Lower leg skin (tissue), 4 donors: ENCODE results near the gene CELF2. TPM values are rescaled to one million over a fixed set of nuclear protein-coding genes. Genes with fewer than 3 reads are reported as not detected.

ENCODE experiments used
- DNase-seq, 2 donors: peaks; one replicate each; pipeline ENCODE4 v3.0.0-alpha.2; 2019; ENCODE audit warnings: low spot score in 2 of 2
- H3K4me3 ChIP-seq: fragments of 200-600 bp; sonication (generic); 2 replicates; pipeline ENCODE4 v1.5.1; 2017; ENCODE audit warnings: mild to moderate bottlenecking, low read depth; ENCODE audit not compliant: poor library complexity, severe bottlenecking
- POLR2A ChIP-seq, 2 donors: fragments of 450-650 bp; IDR thresholded peaks; one replicate each; pipeline ENCODE4 v1.6.1; 2016 to 2017; ENCODE audit warnings: antibody characterized with exemption in 2 of 2, mild to moderate bottlenecking in 1 of 2, moderate library complexity in 1 of 2
- WGBS, 2 donors: methylation state at CpG; one replicate each; pipeline ENCODE4 v1.1.5; 2018; 5-methylcytosine and 5-hydroxymethylcytosine counted together
- intact Hi-C: fragments of 100-400 bp; cut with DNase I; formaldehyde crosslinking; loops from one replicate; pipeline ENCODE4 v1.15.0; 2023; ENCODE audit warnings: low total_unique reads
- total RNA-seq, 4 donors: library from RNA; depleted of rRNA; stranded (reverse); fragments of >200 nt; gene quantifications; one replicate each; pipeline ENCODE4 v1.1.0, GENCODE V29; 2016
- TF ChIP-seq, protein P1 (sequence below), 3 donors: fragments of 450-650 bp; IDR thresholded peaks; one replicate each; pipeline ENCODE4 v1.5.1; 2016; ENCODE audit warnings: antibody characterized with exemption in 3 of 3, mild to moderate bottlenecking in 3 of 3, moderate library complexity in 2 of 3

CELF2 gene
- total RNA-seq, 4 donors from 2014 or later, result 16.9 to 39.9 (median 20.7) TPM

GRCh38 chr10:11011436-11011835 lies 6.2 kb upstream of the CELF2 start:
- no peak overlapping the region for H3K4me3 ChIP-seq
- intact Hi-C loops, result no loop called here
- DNase-seq, result no peak
- TF ChIP-seq POLR2A (IDR thresholded peaks at IDR 0.05), result no peak
- TF ChIP-seq, protein P1, sequence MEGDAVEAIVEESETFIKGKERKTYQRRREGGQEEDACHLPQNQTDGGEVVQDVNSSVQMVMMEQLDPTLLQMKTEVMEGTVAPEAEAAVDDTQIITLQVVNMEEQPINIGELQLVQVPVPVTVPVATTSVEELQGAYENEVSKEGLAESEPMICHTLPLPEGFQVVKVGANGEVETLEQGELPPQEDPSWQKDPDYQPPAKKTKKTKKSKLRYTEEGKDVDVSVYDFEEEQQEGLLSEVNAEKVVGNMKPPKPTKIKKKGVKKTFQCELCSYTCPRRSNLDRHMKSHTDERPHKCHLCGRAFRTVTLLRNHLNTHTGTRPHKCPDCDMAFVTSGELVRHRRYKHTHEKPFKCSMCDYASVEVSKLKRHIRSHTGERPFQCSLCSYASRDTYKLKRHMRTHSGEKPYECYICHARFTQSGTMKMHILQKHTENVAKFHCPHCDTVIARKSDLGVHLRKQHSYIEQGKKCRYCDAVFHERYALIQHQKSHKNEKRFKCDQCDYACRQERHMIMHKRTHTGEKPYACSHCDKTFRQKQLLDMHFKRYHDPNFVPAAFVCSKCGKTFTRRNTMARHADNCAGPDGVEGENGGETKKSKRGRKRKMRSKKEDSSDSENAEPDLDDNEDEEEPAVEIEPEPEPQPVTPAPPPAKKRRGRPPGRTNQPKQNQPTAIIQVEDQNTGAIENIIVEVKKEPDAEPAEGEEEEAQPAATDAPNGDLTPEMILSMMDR (IDR thresholded peaks at IDR 0.05), result no peak
- WGBS, 2 donors, result 69 to 74% methylated on average over 2 of the region's 2 CpGs

- no peak overlapping the region for H3K4me3 ChIP-seq
- intact Hi-C loops, result no loop called here
- no peak for TF ChIP-seq POLR2A (IDR thresholded peaks at IDR 0.05)
- DNase-seq, result no peak
- 33 to 52% methylated on average over 3 of the region's 3 CpGs for WGBS, 2 donors
Measured at GRCh38 chr10:11011984-11012383, 5.7 kb upstream of the CELF2 start.

- intact Hi-C loops, result no loop called here
Measured at GRCh38 chr10:11012421-11013295, 5.0 kb upstream of the CELF2 start.

DNA sequence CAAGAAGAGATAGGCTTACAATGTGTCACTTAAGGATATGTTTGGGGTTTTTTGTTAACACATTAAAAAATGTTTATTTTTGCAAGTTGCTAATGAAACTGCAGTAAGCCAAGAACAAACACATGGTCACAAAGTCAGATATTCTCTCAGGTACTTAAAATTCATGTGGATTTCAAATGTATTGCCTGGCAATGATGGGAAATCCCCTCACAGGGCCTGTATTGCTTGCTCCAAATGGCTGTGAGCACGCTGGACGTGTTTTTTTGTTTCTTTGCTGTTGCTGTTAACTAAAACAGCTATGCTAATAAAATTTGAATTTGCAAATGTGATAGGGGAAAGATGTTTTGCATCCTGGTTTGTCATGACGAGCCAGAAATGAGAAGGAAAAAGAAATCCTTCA lies 3.8 kb upstream of the CELF2 start:
- DNase-seq, result no peak
- TF ChIP-seq POLR2A (IDR thresholded peaks at IDR 0.05), result no peak
- TF ChIP-seq, protein P1 (IDR thresholded peaks at IDR 0.05), result no peak
- H3K4me3 ChIP-seq, result no peak overlapping the region
- intact Hi-C loops, result no loop called here
- 77 to 79% methylated on average over 3 of the region's 3 CpGs for WGBS, 2 donors

More at GRCh38 chr10:11012421-11013295, 5.0 kb upstream of the CELF2 start:
- TF ChIP-seq POLR2A (IDR thresholded peaks at IDR 0.05), result no peak
- 55 to 66% methylated on average over 15 of the region's 15 CpGs for WGBS, 2 donors
- H3K4me3 ChIP-seq, result no peak overlapping the region
- DNase-seq, result no peak

DNA sequence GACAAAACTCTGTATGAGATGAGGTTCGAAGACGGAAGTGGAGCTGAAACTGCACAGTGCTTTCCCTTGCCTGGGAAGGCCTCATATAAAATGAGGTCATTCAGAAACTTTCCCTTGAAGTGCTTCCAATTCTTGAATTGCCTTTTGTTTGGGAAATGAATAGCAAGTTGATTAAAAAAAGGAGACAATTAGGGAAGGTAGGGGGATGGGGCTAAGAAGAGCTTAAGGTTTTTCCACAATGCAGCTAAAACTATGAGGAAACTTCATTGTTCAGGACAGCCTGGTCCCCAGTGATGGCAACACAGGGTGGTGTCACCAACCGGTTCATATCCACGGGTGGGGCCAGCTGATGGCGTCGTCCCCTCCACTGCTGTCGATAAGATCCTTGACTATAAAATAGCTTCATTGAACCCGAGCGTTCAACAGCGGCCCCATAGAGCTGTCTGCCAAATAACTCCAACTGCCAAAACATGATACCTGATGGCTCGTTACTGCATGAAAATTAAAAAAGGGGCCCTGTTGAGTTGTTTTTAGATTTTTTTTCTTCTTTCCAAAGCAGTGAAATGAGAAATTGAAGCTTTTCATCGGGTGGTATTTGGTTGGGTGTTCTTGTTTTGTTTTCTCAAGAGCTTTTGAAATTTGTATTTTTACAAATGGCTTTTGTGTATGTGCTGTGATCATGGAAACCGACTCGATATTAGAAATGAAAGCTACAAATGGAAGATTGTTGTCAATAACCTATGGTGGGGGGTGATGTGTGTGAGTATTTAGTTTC lies 2.8 kb upstream of the CELF2 start:
- no peak for TF ChIP-seq POLR2A (IDR thresholded peaks at IDR 0.05)
- TF ChIP-seq, protein P1 (IDR thresholded peaks at IDR 0.05), result no peak
- DNase-seq, result no peak
- intact Hi-C loops, result no loop called here
- no peak overlapping the region for H3K4me3 ChIP-seq
- WGBS, 2 donors, result 43 to 48% methylated on average over 14 of the region's 14 CpGs

- 59 to 64% methylated on average over 2 of the region's 2 CpGs for WGBS, 2 donors
- no peak for TF ChIP-seq POLR2A (IDR thresholded peaks at IDR 0.05)
- TF ChIP-seq, protein P1 (IDR thresholded peaks at IDR 0.05), result no peak
- intact Hi-C loops, result no loop called here
- DNase-seq, result no peak
- no peak overlapping the region for H3K4me3 ChIP-seq
Measured at GRCh38 chr10:11015446-11015934, 2.2 kb upstream of the CELF2 start.
